ENCODE measurements around the gene STAM2. TPM values are rescaled to one million over a fixed set of nuclear protein-coding genes. Genes with fewer than 3 reads are reported as not detected.
"Not testable (repeated sequence)": the region's sequence is repeated elsewhere in the genome, so short reads cannot be mapped to it uniquely, and the experiment has no call there.

The STAM2 gene
- total RNA-seq, 4 donors from 2014 or later: 18.8 to 37.0 (median 33.9) TPM

- no peaks in the 10 kb centered on the region for H3K36me3 ChIP-seq
- no peaks in the 10 kb centered on the region for H3K27me3 ChIP-seq
- no peaks in the 10 kb centered on the region for H3K9me3 ChIP-seq
- 16 to 26% methylated on average over 4 of the region's 4 CpGs for WGBS, 2 donors
- TF ChIP-seq CTCF (IDR thresholded peaks at IDR 0.05): no peak
- TF ChIP-seq POLR2A (IDR thresholded peaks at IDR 0.05): no peak
- peaks cover 20 to 87% (median 39%) of the 10 kb centered on the region in 3 donors for H3K4me1 ChIP-seq
- DNase-seq: no peak
- intact Hi-C loops (cut with DNase I): loop anchor here (5.0 kb wide), 1 partner anchor 129 kb away; no protein-coding TSS in a partner anchor
- peak overlapping the region; percentile 35 to 83 (median 74) for H3K27ac ChIP-seq
- H3K4me3 ChIP-seq: peak overlapping the region in 1 of 4 donors; percentile 11
These were observed 3.8 kb downstream of the STAM2 start for GRCh38 chr2:152171718-152172117.

- H3K4me3 ChIP-seq; DNase-seq; H3K9me3 ChIP-seq; intact Hi-C loops (cut with DNase I); H3K36me3 ChIP-seq; H3K27me3 ChIP-seq: not testable (repeated sequence)
- Histone ChIP-seq H3K27ac (peak overlapping the region in 2 of 4 donors; percentile 28 to 33), H3K4me1 (peaks cover 17 to 99% (median 38%) of the 10 kb centered on the region in 3 donors)
- 59 to 72% methylated on average over 7 of the region's 7 CpGs for WGBS, 2 donors
These were observed 6.4 kb downstream of the STAM2 start for GRCh38 chr2:152169158-152169557.

GRCh38 chr2:152167470-152167869 is 8.1 kb downstream of the STAM2 start:
- H3K4me1 ChIP-seq: peaks cover 13 to 87% (median 32%) of the 10 kb centered on the region in 3 donors
- 71 to 75% methylated on average over 1 of the region's 1 CpG for WGBS, 2 donors
- DNase-seq; H3K4me3 ChIP-seq; H3K9me3 ChIP-seq; intact Hi-C loops (cut with DNase I); H3K36me3 ChIP-seq; H3K27me3 ChIP-seq: not testable (repeated sequence)
- H3K27ac ChIP-seq: peak overlapping the region in 1 of 4 donors; percentile 25

- H3K27me3 ChIP-seq: no peaks in the 10 kb centered on the region
- H3K27ac ChIP-seq: peak overlapping the region in 1 of 4 donors; percentile 25
- H3K4me3 ChIP-seq: no peak overlapping the region
- H3K9me3 ChIP-seq: no peaks in the 10 kb centered on the region
- intact Hi-C loops (cut with DNase I): no loop called here
- H3K36me3 ChIP-seq: no peaks in the 10 kb centered on the region
- TF ChIP-seq POLR2A (IDR thresholded peaks at IDR 0.05) (no peak), CTCF (IDR thresholded peaks at IDR 0.05) (no peak)
- DNase-seq: no peak
- H3K4me1 ChIP-seq: peaks cover 9 to 83% (median 28%) of the 10 kb centered on the region in 3 donors
- 38 to 44% methylated on average over 2 of the region's 2 CpGs for WGBS, 2 donors
These were observed 8.5 kb downstream of the STAM2 start for GRCh38 chr2:152167065-152167464.

- intact Hi-C loops (cut with DNase I): no loop called here
- no peak overlapping the region for H3K4me3 ChIP-seq
- H3K4me1 ChIP-seq: peaks cover 5 to 79% (median 27%) of the 10 kb centered on the region in 3 donors
- no peaks in the 10 kb centered on the region for H3K9me3 ChIP-seq
- H3K27me3 ChIP-seq: no peaks in the 10 kb centered on the region
- H3K27ac ChIP-seq: peak overlapping the region in 1 of 4 donors; percentile 25
- H3K36me3 ChIP-seq: no peaks in the 10 kb centered on the region
- WGBS, 2 donors: 19 to 20% methylated on average over 3 of the region's 3 CpGs
- DNase-seq: no peak
- no peak for TF ChIP-seq CTCF (IDR thresholded peaks at IDR 0.05)
- no peak for TF ChIP-seq POLR2A (IDR thresholded peaks at IDR 0.05)
These were observed 8.9 kb downstream of the STAM2 start for GRCh38 chr2:152166633-152167032.

GRCh38 chr2:152165780-152166179 is 9.8 kb downstream of the STAM2 start:
- H3K27me3 ChIP-seq: no peaks in the 10 kb centered on the region
- no peaks in the 10 kb centered on the region for H3K9me3 ChIP-seq
- no peak overlapping the region for H3K4me3 ChIP-seq
- H3K36me3 ChIP-seq: no peaks in the 10 kb centered on the region
- no peak overlapping the region for H3K27ac ChIP-seq
- peaks cover 5 to 70% (median 27%) of the 10 kb centered on the region in 3 donors for H3K4me1 ChIP-seq
- DNase-seq: no peak
- intact Hi-C loops (cut with DNase I): no loop called here
- 87 to 88% methylated on average over 7 of the region's 7 CpGs for WGBS, 2 donors
- TF ChIP-seq CTCF (IDR thresholded peaks at IDR 0.05) (no peak), POLR2A (IDR thresholded peaks at IDR 0.05) (no peak)

Data from esophagus squamous epithelium (tissue), 5 donors.